ENCODE data around the gene NOD2.

GRCh38 chr16:50722405-50722737 lies 29.0 kb downstream of the NOD2 start:
- TF ChIP-seq POLR2AphosphoS5 (IDR thresholded peaks at IDR 0.05; ENCODE audit: low read depth, low read length) (no peak), TAF1 (IDR thresholded peaks at IDR 0.05; ENCODE audit: borderline replicate concordance, low read depth, low read length) (no peak), POLR2A (IDR thresholded peaks at IDR 0.05; ENCODE audit: low read depth, low read length) (no peak)

All from GM12892 (cell line).